Measurements from ENCODE around the gene GPR32. TPM values are rescaled to one million over a fixed set of nuclear protein-coding genes. Genes with fewer than 3 reads are reported as not detected.

GPR32 gene
- polyA plus RNA-seq, 1 donor from 2014 or later, result not detected

DNA sequence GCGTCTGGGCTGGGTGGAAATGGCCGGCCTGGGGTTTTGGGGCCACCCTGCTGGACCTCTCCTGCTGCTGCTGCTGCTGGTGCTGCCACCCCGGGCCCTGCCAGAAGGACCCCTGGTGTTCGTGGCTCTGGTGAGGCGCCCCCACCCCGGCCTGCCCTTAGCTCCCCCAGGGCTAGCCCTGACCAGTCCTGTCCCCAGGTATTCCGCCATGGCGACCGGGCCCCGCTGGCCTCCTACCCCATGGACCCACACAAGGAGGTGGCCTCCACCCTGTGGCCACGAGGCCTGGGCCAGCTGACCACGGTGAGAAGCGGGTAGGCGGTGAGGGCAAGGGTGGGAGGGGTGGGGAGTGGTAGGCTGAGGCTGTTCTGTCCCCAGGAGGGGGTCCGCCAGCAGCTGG, 20.1 kb downstream of the GPR32 start, which contains the start of gene ACP4:
TSS of gene ACP4 (plus strand) at position 20 of the 400 bp plus-strand sequence. CDS start at position 20, 0 bp downstream.
- Histone ChIP-seq H3K79me2 (replicated peaks; ENCODE audit: insufficient read depth, low read length) (no peaks in the 10 kb centered on the region), H2AFZ (ENCODE audit: low read depth, low read length) (no peak within 1 kb of the TSS), H3K27me3 (ENCODE audit: insufficient read depth, low read depth, low read length) (no peaks in the 10 kb centered on the region), H3K9me3 (ENCODE audit: low read length) (no peaks in the 10 kb centered on the region), H3K27ac (ENCODE audit: low read length) (no peak within 1 kb of the TSS), H3F3A (ENCODE audit: insufficient read depth, low read length, poor library complexity, severe bottlenecking) (no peaks in the 10 kb centered on the region), H3K4me3 (ENCODE audit: low read length) (no peak within 1 kb of the TSS), H3K9me2 (ENCODE audit: insufficient read depth, low read length) (no peaks in the 10 kb centered on the region), H3K9ac (ENCODE audit: low read length) (no peak within 1 kb of the TSS), H3K36me3 (ENCODE audit: insufficient read depth, low read length) (no peaks in the 10 kb centered on the region), H4K20me1 (ENCODE audit: insufficient read depth) (no peaks in the 10 kb centered on the region), H3K4me2 (ENCODE audit: low read length) (no peak within 1 kb of the TSS)
- TF ChIP-seq CTCF (IDR thresholded peaks at IDR 0.05; ENCODE audit: poor library complexity, severe bottlenecking) (no peak), RAD21 (conservative IDR thresholded peaks at IDR 0.05) (no peak), MXI1 (conservative IDR thresholded peaks at IDR 0.05; ENCODE audit: poor library complexity, severe bottlenecking) (no peak), EZH2 (IDR thresholded peaks at IDR 0.05; ENCODE audit: borderline replicate concordance, insufficient read depth, low read length, poor library complexity, severe bottlenecking) (no peak), REST (IDR thresholded peaks at IDR 0.05; ENCODE audit: borderline replicate concordance) (no peak), POLR2AphosphoS5 (IDR thresholded peaks at IDR 0.05) (no peak), TAF1 (IDR thresholded peaks at IDR 0.05; ENCODE audit: low read depth) (no peak), EP300 (conservative IDR thresholded peaks at IDR 0.05; ENCODE audit: poor library complexity, severe bottlenecking) (no peak), SMC3 (conservative IDR thresholded peaks at IDR 0.05; ENCODE audit: poor library complexity) (no peak)

DNA sequence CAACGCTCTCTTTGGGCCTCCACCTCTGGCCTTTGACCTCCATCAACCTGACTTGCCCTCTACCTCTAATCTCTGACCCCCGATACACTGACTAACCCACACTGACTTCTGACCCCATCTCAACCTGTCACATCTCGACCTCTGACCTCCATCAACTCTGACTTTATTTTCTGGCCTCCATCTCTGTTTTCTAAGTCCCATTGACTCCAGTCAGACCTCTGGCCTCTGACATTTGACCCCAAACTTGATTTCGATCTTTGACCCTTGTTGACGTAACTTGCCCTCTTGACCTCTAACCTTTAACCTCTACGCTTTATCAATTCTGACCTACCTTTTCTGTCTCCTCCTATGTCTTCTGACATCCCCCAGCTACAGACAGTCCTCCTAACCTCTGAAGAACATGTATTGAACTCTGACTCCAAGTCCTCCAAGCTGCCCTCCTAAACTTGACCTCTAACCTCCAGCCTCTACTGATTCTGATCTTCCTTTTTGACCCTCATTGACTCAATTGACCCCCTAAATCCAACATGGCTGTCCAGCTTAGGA, 20.7 kb downstream of the GPR32 start:
- Histone ChIP-seq H3K27ac (ENCODE audit: low read length) (no peak overlapping the region), H4K20me1 (ENCODE audit: insufficient read depth) (no peaks in the 10 kb centered on the region), H3K4me2 (ENCODE audit: low read length) (no peak overlapping the region), H3K79me2 (replicated peaks; ENCODE audit: insufficient read depth, low read length) (no peaks in the 10 kb centered on the region), H3F3A (ENCODE audit: insufficient read depth, low read length, poor library complexity, severe bottlenecking) (no peaks in the 10 kb centered on the region), H3K9me3 (ENCODE audit: low read length) (no peaks in the 10 kb centered on the region), H2AFZ (ENCODE audit: low read depth, low read length) (no peak overlapping the region), H3K9ac (ENCODE audit: low read length) (no peak overlapping the region), H3K9me2 (ENCODE audit: insufficient read depth, low read length) (no peaks in the 10 kb centered on the region), H3K27me3 (ENCODE audit: insufficient read depth, low read depth, low read length) (no peaks in the 10 kb centered on the region), H3K4me3 (ENCODE audit: low read length) (no peak overlapping the region), H3K36me3 (ENCODE audit: insufficient read depth, low read length) (no peaks in the 10 kb centered on the region)
- TF ChIP-seq EZH2 (IDR thresholded peaks at IDR 0.05; ENCODE audit: borderline replicate concordance, insufficient read depth, low read length, poor library complexity, severe bottlenecking) (no peak), CTCF (IDR thresholded peaks at IDR 0.05; ENCODE audit: poor library complexity, severe bottlenecking) (no peak), RAD21 (conservative IDR thresholded peaks at IDR 0.05) (no peak), REST (IDR thresholded peaks at IDR 0.05; ENCODE audit: borderline replicate concordance) (no peak), POLR2AphosphoS5 (IDR thresholded peaks at IDR 0.05) (no peak), MXI1 (conservative IDR thresholded peaks at IDR 0.05; ENCODE audit: poor library complexity, severe bottlenecking) (no peak), SMC3 (conservative IDR thresholded peaks at IDR 0.05; ENCODE audit: poor library complexity) (no peak), EP300 (conservative IDR thresholded peaks at IDR 0.05; ENCODE audit: poor library complexity, severe bottlenecking) (no peak), TAF1 (IDR thresholded peaks at IDR 0.05; ENCODE audit: low read depth) (no peak)

Measured in neural cell (in vitro differentiated cells).